ENCODE measurements around the gene IGSF3. TPM values are rescaled to one million over a fixed set of nuclear protein-coding genes. Genes with fewer than 3 reads are reported as not detected.

Gene IGSF3
- total RNA-seq (2014; rRNA removed; shearing (Covaris generic)), result 32.9 and 37.8 TPM in 2 replicates
- 7.3 and 8.3 TPM in 2 replicates for polyA plus RNA-seq (2016; fragmentation: Nextera tagmentation; extraction: Ambion mirVana)
- long read RNA-seq, partial matches to known transcripts, result 0 of 1 reads
- long read RNA-seq, other reads (novel, unspliced or antisense), result 1 of 1 reads

DNA sequence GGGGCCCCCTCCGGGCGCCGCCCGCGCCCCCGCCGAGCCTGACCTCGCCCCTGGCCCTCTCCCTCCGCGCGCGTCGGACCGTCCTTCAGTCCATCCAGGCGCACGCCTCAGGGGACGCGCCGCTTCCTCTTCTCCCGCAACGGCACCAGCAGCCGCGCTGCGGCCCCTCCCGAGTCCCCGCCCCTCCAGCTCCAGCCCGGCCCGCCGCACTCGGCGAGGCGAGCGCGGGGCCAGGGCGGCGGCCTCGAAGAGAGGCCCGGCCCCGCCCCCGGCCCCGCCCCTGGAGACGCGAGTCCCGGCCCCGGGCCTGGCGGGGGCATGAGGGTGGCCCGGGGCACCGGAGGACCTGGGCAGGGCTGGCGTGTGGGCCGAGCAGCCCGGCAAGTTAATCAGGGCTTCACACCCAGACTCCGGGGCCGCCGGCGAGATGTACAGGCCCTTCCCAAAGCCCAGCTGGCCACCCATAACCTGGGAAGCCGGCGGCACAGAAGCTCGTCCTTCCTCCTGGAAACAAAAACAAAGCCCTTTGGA lies at the start of gene IGSF3:
Gene IGSF3 (minus strand): TSS at position 159 of the 531 bp plus-strand sequence. CDS start 1,407 bp downstream, outside the sequence.
- no peak within 1 kb of the TSS for H3K27ac ChIP-seq (ENCODE audit: low read depth)
- 0 out of 2 replicates have a peak, but pooled peaks cover 9% of the 10 kb centered on the region for H3F3A ChIP-seq (replicated peaks; ENCODE audit: low read depth)
- H3K4me1 Mint-ChIP-seq, result peaks cover 34% of the 10 kb centered on the region
- no peaks in the 10 kb centered on the region for H3K9me3 Mint-ChIP-seq
- peaks cover 17% of the 10 kb centered on the region for H3K4me1 ChIP-seq (ENCODE audit: insufficient read depth)
- peaks cover 17% of the 10 kb centered on the region for H3K27me3 Mint-ChIP-seq (ENCODE audit: insufficient read depth, low read depth, poor library complexity)
- peak within 1 kb of the TSS; percentile 97 for H3K4me3 ChIP-seq
- H3K36me3 Mint-ChIP-seq (ENCODE audit: low read depth), result peaks cover 6% of the 10 kb centered on the region
- peak within 1 kb of the TSS; percentile 87 for H3K4me3 Mint-ChIP-seq
- ATAC-seq, result peak; percentile 86
- peak; percentile 89 for DNase-seq (ENCODE audit: low spot score)
- TF ChIP-seq POLR2AphosphoS5 (IDR thresholded peaks at IDR 0.05; ENCODE audit: low read depth) (peak; percentile 82), CREB1 (CRISPR knock-in tag; IDR thresholded peaks at IDR 0.05; ENCODE audit: low read depth) (no peak), EZH2phosphoT487 (IDR thresholded peaks at IDR 0.05; ENCODE audit: unreplicated experiment) (no peak), ZNF331 (CRISPR knock-in tag; IDR thresholded peaks at IDR 0.05; ENCODE audit: low read depth) (no peak), JUNB (IDR thresholded peaks at IDR 0.05; ENCODE audit: unreplicated experiment) (no peak)
- TF ChIP-seq, protein P1, sequence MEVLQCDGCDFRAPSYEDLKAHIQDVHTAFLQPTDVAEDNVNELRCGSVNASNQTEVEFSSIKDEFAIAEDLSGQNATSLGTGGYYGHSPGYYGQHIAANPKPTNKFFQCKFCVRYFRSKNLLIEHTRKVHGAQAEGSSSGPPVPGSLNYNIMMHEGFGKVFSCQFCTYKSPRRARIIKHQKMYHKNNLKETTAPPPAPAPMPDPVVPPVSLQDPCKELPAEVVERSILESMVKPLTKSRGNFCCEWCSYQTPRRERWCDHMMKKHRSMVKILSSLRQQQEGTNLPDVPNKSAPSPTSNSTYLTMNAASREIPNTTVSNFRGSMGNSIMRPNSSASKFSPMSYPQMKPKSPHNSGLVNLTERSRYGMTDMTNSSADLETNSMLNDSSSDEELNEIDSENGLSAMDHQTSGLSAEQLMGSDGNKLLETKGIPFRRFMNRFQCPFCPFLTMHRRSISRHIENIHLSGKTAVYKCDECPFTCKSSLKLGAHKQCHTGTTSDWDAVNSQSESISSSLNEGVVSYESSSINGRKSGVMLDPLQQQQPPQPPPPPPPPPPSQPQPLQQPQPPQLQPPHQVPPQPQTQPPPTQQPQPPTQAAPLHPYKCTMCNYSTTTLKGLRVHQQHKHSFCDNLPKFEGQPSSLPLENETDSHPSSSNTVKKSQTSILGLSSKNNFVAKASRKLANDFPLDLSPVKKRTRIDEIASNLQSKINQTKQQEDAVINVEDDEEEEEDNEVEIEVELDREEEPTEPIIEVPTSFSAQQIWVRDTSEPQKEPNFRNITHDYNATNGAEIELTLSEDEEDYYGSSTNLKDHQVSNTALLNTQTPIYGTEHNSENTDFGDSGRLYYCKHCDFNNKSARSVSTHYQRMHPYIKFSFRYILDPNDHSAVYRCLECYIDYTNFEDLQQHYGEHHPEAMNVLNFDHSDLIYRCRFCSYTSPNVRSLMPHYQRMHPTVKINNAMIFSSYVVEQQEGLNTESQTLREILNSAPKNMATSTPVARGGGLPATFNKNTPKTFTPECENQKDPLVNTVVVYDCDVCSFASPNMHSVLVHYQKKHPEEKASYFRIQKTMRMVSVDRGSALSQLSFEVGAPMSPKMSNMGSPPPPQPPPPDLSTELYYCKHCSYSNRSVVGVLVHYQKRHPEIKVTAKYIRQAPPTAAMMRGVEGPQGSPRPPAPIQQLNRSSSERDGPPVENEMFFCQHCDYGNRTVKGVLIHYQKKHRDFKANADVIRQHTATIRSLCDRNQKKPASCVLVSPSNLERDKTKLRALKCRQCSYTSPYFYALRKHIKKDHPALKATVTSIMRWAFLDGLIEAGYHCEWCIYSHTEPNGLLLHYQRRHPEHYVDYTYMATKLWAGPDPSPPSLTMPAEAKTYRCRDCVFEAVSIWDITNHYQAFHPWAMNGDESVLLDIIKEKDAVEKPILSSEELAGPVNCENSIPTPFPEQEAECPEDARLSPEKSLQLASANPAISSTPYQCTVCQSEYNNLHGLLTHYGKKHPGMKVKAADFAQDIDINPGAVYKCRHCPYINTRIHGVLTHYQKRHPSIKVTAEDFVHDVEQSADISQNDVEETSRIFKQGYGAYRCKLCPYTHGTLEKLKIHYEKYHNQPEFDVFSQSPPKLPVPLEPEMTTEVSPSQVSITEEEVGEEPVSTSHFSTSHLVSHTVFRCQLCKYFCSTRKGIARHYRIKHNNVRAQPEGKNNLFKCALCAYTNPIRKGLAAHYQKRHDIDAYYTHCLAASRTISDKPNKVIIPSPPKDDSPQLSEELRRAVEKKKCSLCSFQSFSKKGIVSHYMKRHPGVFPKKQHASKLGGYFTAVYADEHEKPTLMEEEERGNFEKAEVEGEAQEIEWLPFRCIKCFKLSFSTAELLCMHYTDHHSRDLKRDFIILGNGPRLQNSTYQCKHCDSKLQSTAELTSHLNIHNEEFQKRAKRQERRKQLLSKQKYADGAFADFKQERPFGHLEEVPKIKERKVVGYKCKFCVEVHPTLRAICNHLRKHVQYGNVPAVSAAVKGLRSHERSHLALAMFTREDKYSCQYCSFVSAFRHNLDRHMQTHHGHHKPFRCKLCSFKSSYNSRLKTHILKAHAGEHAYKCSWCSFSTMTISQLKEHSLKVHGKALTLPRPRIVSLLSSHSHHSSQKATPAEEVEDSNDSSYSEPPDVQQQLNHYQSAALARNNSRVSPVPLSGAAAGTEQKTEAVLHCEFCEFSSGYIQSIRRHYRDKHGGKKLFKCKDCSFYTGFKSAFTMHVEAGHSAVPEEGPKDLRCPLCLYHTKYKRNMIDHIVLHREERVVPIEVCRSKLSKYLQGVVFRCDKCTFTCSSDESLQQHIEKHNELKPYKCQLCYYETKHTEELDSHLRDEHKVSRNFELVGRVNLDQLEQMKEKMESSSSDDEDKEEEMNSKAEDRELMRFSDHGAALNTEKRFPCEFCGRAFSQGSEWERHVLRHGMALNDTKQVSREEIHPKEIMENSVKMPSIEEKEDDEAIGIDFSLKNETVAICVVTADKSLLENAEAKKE (CRISPR knock-in tag; IDR thresholded peaks at IDR 0.05), result no peak
- TF ChIP-seq, protein P2, sequence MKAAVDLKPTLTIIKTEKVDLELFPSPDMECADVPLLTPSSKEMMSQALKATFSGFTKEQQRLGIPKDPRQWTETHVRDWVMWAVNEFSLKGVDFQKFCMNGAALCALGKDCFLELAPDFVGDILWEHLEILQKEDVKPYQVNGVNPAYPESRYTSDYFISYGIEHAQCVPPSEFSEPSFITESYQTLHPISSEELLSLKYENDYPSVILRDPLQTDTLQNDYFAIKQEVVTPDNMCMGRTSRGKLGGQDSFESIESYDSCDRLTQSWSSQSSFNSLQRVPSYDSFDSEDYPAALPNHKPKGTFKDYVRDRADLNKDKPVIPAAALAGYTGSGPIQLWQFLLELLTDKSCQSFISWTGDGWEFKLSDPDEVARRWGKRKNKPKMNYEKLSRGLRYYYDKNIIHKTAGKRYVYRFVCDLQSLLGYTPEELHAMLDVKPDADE (IDR thresholded peaks at IDR 0.05), result no peak
- H3K27me3 ChIP-seq (ENCODE audit: insufficient read depth), result peaks cover 14% of the 10 kb centered on the region
- H2AFZ ChIP-seq, result peak within 1 kb of the TSS; percentile 99
- no peaks in the 10 kb centered on the region for H3K9me2 ChIP-seq (ENCODE audit: insufficient read depth)
- peaks cover 9% of the 10 kb centered on the region for H4K20me1 ChIP-seq (replicated peaks; ENCODE audit: insufficient read depth)
- H3K27ac Mint-ChIP-seq, result no peak within 1 kb of the TSS
- H3K4me2 ChIP-seq, result peak within 1 kb of the TSS; percentile 98
- H3K79me2 ChIP-seq (replicated peaks; ENCODE audit: insufficient read depth), result peaks cover 32% of the 10 kb centered on the region
- H3K36me3 ChIP-seq (ENCODE audit: insufficient read depth), result no peaks in the 10 kb centered on the region
